GM19043 (cell line): ENCODE measurements around the gene CNTN5.

Source experiments
- ATAC-seq: cut with Tn5 transposase; IDR thresholded peaks from one replicate; pipeline ENCODE4 v1.9.1; 2021; ENCODE audit warnings: low read depth; ENCODE audit not compliant: unreplicated experiment

The CNTN5 gene

DNA sequence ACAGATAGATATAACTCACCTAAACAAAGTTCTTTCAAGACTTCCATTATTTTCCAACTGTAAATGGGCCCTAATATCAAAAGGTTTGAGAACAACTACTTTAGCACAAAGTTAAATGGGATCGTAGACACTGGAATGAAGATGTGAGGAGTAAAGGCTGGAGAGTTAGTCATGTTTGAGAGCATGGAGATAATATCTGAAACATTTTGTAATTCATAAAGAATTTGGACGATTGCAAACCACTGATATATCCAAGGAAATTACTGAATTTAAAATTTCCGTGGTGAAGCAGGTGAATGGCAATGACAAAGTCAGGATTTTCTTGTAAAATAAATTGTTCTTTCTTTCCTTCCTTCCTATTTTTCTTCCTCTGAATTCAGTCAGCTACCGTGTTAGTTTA, 564.9 kb downstream of the CNTN5 start:
- no peak for ATAC-seq

DNA sequence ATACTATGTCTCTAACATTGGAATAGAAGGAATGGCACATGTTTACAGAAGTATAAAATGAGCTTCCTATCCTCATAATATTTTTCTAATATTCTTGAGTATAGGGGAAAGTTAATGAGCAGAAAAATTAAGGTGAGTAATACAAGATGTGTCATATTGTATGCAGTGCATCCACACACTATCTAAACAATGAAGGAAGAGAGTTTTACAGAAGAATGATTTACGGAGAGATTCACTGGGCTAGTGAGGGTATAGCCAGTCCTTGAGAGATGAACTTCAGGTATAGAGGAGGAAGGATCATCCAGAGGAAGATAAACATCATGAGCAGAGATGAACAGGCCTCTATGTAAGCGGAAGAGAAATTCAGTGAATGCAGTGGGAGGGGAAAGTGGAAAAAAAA, 569.0 kb downstream of the CNTN5 start:
- no peak for ATAC-seq

- ATAC-seq = no peak
These were observed 571.5 kb downstream of the CNTN5 start for GRCh38 chr11:99592266-99592665.

DNA sequence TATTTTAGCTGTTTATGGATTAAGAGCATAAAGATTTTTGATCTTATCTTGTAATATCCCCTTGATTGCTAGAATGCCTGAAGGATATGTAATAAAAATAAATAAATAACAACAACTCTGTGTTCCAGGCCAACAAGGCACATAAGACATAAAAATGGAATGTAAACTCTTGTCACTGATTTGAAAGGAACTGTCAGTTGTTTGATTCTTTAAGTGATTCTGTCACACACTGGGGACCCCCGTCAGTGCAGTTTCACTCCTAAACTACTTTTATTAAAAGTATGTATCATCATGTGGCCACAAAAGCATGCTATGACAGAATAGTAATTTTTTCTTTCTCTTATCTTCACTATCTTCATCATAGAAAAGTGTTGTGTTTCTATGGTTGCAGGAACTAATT, 572.4 kb downstream of the CNTN5 start:
- no peak for ATAC-seq

GRCh38 chr11:99601179-99601578, 580.4 kb downstream of the CNTN5 start:
- no peak for ATAC-seq

- ATAC-seq = no peak
These were observed 593.6 kb downstream of the CNTN5 start for GRCh38 chr11:99614352-99614751.

DNA sequence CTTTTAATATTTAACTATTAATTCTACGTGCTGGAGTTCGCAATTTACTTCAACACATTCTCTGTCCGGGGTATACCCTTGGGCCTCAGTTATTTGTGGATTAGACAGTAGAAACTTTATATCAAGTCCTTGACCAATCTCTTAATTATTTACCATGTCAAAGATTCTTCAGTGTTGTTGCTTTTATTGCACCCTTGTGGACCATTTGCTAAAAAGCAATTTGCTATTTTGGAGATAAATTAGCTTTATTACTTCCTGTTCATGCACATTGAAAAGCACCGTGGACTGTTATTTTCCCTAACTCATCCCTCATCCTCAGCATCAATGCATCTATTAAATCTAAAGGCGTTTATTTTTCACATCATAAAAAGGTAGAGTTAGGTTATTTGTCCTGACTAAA, 609.9 kb downstream of the CNTN5 start:
- ATAC-seq = no peak

GRCh38 chr11:99631618-99632017, 610.9 kb downstream of the CNTN5 start:
- no peak for ATAC-seq

GRCh38 chr11:99632969-99633368, 612.2 kb downstream of the CNTN5 start:
- no peak for ATAC-seq

DNA sequence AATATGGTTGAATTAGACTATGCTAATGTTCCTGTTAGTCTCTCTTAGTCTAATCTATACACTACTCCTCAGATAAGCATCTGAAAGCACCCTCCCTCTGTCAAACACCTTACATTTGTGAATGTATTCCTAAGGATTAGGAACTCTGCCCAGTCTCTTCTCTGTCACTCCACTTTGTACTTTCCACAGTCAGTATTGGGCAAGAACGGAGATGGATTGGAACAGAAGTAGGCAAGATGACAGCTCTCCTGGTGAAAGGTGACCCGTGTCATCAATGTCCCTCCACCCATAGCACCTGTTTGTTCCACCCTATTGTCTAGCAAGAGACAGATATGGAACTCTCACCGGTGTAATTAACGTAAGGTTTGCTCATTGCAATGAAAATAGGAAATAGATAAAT, 613.8 kb downstream of the CNTN5 start:
- no peak for ATAC-seq

- no peak for ATAC-seq
These were observed 617.4 kb downstream of the CNTN5 start for GRCh38 chr11:99638073-99638553.

DNA sequence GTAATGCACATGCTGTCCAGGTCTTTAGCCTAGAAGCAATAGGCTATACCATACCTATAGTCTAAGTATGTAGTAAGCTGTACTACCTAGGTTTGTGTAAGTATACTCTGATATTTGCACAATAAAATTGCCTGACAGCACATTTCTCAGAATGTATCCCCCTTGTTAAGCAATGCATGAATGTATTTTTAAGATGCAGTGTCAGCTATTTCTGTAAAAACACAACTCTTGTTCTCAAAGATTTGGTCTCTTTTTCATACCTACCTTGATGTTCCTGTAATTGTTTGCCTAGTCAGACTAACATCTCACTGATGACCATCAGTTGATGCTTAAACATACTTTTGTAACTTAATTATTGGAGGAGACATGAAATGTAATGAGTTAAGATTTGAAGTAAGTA, 619.9 kb downstream of the CNTN5 start:
- ATAC-seq = no peak

GRCh38 chr11:99645934-99646333, 625.2 kb downstream of the CNTN5 start:
- ATAC-seq = no peak

DNA sequence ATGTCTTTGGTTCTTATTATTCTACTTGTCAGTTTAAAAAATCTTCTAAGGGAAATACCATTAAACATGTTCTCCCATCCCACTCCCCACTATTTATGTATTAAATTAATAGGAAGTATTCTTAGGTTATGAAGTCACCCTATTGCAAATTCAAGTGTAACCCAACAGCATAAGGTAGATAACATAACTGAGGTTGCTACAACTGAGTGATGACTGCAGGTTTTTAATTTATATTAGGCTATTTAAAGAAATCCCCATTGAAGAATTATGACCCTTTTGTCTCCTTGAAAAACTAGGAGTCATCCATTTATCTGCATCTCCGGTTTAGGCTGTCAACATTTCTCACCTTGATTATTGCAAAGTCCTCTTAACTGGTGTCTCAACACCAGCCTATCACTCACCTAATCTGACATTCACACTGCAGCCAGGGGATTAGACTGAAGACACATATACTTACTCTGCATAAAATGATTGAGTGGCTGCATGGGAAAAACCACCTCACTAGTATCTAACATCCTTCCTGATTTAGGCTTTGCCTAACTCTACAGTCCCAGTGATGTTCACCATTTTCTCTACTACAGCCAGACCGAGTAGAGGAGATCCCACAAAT, 649.4 kb downstream of the CNTN5 start:
- ATAC-seq = no peak

GRCh38 chr11:99671808-99672409, 651.2 kb downstream of the CNTN5 start:
- no peak for ATAC-seq

DNA sequence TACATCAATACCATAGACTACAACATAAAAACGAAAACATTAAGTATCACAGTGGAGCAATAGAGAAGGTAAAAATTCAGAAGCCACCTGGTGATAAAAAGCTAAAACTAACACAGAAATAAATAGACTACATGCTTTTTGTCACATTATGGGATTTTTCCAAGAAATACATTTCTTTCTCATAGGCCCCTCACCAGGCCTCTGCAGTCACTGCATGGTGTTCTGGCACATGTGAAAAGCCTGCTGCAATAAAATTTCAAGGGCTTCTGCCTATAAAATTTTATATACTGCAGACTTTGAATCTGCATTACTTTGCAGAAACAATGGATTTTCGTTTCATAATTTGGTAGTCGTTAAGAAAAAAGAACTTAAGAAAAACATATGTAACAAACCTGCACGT, 655.5 kb downstream of the CNTN5 start:
- ATAC-seq = no peak

GRCh38 chr11:99682171-99682570, 661.4 kb downstream of the CNTN5 start:
- ATAC-seq = no peak

DNA sequence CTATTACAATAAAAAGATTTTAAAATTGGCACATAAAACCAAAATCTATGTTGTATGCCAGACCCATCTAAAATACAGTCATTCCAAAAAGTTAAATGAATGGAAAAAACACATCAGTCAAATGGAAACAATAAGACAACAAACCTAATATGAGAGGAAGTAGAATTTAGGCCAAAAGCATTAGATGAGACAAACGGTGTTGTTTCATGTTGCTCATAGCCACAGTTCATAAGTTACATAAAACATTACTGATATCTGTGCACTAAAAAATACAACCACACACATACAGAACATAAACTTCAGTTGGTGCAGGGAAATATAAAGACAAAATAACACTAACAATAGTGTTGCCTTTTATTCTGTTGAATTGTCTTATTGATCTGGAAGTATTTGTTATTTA, 661.9 kb downstream of the CNTN5 start:
- no peak for ATAC-seq

GRCh38 chr11:99683933-99684332, 663.2 kb downstream of the CNTN5 start:
- ATAC-seq = no peak

GRCh38 chr11:99686838-99687237, 666.1 kb downstream of the CNTN5 start:
- ATAC-seq = no peak

DNA sequence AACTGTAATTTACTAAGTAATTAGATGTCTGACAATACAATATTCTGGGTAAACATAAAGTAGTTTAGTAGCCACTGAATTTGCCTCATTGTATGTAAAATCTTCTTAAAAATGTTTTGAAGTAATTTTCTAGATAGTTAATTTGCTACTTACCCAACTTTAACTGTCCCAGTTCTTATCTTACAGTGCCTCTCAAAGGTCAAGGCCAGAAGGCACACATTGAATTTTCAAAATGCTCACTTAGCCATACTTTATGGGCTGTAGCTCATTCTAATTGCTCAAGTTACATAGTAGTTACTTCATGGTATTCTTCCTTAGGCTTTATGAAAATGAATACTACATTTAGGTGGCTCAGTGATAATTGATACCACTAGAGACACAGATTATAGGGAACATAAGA, 666.6 kb downstream of the CNTN5 start:
- no peak for ATAC-seq

- ATAC-seq = no peak
These were observed 673.3 kb downstream of the CNTN5 start for GRCh38 chr11:99693941-99694492.
